Renal cortex interstitium (tissue), 15 donors: ENCODE data around the gene PNPLA5. TPM values are rescaled to one million over a fixed set of nuclear protein-coding genes. Genes with fewer than 3 reads are reported as not detected.

Experiments
- DNase-seq, 11 donors: peaks; one replicate each; pipeline ENCODE4 v3.0.0-alpha.2; 2013; ENCODE audit warnings: low read depth in 9 of 11, low spot score in 4 of 11; ENCODE audit errors: extremely low read depth in 1 of 11
- long read RNA-seq, 16 experiments: transcript quantifications; one replicate each; lab custom pipeline, GENCODE V29; 2026
- polyA plus RNA-seq, 3 donors: library from polyadenylated mRNA; unstranded; fragments of 120-200 nt; gene quantifications; one replicate each; pipeline ENCODE4 v1.2.1, GENCODE V29; 2013; ENCODE audit not compliant: insufficient read length in 3 of 3

The PNPLA5 gene
- under 1 TPM in 2 of 3 donors, not detected in 1; 0.07 to 0.18 TPM for polyA plus RNA-seq
- long read RNA-seq, donor 1: 0 reads
- long read RNA-seq, donor 2: 0 reads
- long read RNA-seq, donor 3: 0 reads
- long read RNA-seq, donor 4: 0 reads
- long read RNA-seq, donor 5: 0 reads
- long read RNA-seq, donor 6: 0 reads
- long read RNA-seq, donor 7: 0 reads
- long read RNA-seq, donor 8: 0 reads
- long read RNA-seq, donor 9: 0 reads
- long read RNA-seq, donor 10: 0 reads
- long read RNA-seq, donor 11: 0 reads
- long read RNA-seq, donor 12: 0 reads
- long read RNA-seq, donor 13: 0 reads
- long read RNA-seq, donor 14: 0 reads
- long read RNA-seq, donor 15: 0 reads
- long read RNA-seq, donor 16: 0 reads

- DNase-seq: no peak
Observed at GRCh38 chr22:43891360-43892182, at the start of gene PNPLA5. PNPLA5 (minus strand) TSS chr22:43892013; CDS start chr22:43891880, 133 bp downstream.

DNA sequence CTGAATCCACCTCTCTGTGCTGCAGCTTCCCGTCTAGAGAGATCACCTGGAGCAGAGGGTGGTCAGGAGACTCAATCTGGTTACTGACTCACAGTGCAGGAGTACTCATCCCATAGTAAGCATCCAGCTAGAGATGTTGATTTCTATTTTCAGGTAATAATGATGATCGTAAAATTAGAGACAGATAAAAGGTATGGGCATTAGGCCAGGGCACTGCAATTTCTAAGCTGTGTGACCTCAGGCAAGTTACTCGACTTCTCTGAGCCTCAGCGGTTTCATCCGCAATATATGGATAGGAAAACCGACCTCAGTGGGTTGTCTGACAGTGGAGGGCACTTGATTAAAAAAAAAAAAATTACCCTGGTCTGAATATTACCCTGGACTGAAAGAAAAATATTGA, 49.6 kb upstream of the PNPLA5 start:
- DNase-seq: no peak

- no peak for DNase-seq
Observed at GRCh38 chr22:43931771-43932170, 40.0 kb upstream of the PNPLA5 start.

GRCh38 chr22:43928908-43929307, 37.1 kb upstream of the PNPLA5 start:
- no peak for DNase-seq

DNA sequence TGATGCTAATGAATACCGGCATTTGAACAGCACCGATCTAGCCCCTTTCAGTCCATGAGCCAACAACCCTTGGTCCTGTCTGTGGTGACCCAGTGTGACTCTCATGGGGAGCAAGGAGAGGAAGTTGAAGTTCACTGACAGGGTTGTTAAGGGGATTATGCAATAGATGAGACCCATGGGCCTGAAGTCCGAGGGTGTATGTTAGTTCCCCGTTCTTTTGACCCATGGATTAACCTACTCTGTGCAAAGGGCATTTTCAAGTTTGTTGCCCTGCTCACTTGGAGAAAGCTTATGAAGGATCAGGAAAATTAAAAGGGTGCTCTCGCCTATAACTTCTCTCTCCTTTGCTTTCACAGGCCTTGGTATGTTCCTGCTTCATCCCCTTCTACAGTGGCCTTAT, 36.7 kb upstream of the PNPLA5 start:
- DNase-seq: no peak

GRCh38 chr22:43926349-43926710, 34.5 kb upstream of the PNPLA5 start:
- no peak for DNase-seq

DNA sequence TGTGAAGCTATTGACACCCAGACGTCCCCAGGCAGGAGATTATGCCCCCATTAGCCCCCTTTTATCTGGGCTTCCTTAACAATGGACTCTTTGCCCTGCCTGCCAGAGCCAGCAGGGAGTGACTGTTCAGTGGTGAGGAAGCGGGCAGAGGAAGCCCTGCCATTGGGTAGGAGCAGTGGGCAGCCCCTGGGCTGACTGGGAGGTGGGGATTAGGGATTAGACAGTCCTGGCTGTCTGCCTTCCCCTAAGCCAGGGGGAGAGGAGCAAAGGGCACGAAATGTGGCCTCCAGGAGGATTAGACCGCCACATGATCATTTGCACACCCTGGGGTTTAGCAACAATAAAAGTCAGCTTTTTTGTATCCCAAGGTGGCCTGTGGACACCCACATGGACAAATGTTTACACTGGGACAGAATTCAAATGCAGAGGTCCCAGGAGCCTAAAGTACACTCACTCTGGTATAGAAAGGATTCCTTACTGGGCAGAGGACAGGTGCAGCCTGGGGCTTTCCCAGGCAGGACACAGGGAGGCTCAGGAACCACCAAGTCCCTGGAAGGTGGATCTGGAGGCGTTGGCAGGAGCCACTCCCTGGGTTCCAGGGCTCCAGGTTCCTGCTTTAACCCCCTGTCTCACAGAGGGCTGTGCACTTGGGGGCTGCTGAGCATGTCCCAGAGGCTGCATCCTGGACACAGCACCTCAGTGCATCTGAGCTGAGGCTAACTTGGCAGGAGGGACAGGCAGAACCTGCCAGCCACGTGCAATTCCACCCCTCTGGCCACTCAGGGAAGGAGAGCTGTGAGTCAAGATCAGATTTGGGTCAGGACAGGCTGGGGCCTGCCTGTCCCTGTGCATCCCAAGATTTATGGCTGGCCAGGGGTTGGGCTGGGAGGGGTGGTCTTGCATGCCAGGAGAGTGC, 33.9 kb upstream of the PNPLA5 start:
- DNase-seq: no peak

- DNase-seq: no peak
Observed at GRCh38 chr22:43924877-43925276, 33.1 kb upstream of the PNPLA5 start.

- DNase-seq: peak; percentile 61 to 89 (median 87)
Observed at GRCh38 chr22:43923631-43924464, 32.0 kb upstream of the PNPLA5 start, which contains the start of gene PNPLA3. PNPLA3 (plus strand) TSS chr22:43923805; CDS start chr22:43923912, 107 bp downstream.

DNA sequence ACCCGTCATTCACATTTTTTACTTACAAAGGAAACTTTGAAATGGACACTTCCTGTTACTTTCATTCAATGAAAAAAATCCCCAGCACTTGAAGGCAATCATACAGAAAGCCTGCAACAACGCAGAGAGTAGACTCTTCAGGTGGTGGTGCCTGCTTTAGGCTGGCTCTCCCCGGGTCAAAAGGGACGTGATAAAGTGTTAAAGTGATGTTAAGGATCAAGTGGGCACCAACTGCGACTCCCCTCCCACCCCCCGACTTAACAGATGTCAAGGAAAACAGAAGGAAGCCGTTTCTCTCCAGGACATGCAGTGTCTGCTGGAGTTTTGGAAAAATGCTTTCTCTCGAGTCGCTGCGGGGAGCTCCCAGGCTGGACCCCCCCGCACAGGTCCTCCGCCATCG, 31.4 kb upstream of the PNPLA5 start:
- DNase-seq: peak in 4 of 11 donors; percentile 4 to 18 (median 16)

DNA sequence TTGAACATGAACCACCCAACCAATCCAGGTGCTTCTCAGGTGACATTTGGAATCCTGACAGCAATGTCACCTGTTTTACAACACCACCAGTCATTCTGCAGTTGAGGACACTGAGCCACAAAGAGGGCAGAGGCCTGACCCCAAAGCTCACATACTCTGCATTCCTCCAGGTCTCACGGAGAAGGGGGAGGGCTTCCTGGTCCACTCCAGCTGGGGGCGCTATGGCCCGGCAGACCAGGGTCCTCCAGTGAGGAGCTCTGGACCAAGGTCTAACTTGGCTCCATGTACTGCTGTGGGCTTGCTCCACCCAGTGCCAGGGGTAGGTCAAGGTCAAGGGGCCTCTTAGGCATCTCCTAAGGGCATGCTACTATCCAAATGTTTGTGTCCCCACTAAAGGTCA, 30.3 kb upstream of the PNPLA5 start:
- no peak for DNase-seq

GRCh38 chr22:43921370-43921769, 29.6 kb upstream of the PNPLA5 start:
- no peak for DNase-seq

DNA sequence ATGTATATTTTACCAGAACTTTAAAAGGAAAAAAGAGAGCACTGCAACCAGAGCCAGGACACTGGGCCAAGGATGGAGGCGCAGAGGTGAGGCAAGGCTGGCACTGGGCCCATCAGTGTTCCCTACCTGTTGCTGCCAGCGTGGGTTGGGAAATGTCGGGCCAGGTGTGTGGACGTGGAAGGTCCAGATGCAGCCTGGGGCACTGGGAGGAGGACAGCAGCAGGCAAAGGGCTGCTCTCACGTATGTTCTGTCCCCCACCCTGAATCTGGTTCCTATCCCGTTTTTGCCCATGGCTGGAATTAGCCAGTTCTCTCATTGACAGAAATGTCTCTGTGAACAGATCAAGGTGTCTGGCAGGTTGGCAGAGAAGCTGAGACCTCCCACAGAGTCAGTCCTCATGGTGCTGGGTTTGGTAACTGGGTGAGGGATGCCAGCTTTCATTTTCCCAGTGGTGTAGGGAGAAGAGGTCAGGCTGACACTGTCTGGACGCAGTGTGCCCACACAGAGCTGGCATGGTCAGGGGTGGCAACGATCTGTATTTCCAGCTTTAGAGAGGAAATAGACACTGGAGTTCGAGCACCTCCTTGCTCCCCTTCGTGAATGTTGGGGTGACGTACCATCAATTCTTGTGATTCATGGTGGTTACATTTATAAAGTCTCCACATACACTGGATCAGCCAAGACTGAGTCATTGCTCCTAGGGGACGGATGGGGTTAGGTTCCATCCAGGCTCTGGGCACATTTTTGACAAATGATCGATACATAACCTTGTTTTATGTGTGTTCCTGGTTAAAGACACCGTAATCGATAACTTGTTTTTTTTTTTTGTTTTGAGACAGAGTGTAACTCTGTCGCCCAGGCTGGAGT, 27.5 kb upstream of the PNPLA5 start:
- DNase-seq: no peak

- DNase-seq: no peak
Observed at GRCh38 chr22:43917521-43917920, 25.7 kb upstream of the PNPLA5 start.

GRCh38 chr22:43911351-43911750, 19.5 kb upstream of the PNPLA5 start:
- DNase-seq: no peak

DNA sequence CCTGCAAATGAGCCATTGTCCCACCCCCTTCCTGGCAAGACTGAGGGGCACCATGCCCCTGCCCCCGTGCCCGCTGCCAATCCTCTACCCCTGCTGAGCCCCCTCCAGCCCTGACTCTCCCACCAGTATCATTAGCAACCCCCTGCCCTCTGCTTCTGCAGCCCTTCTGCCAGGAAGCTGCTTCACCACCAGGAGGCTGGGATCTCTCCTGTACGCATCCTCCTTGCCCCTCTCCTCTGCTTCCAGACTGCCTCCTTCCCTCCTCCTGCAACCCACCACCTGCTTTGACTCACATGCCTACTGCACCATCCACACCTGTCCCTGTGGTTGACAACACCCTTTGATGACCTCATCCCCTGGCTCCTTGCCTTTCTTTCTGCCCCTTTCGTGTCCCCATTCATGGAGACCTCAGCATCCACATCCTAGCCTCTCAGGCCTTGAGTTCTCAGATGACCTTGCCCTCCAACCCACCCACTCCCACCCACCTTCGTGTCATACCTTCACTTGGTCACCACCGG, 18.4 kb upstream of the PNPLA5 start:
- DNase-seq: no peak

DNA sequence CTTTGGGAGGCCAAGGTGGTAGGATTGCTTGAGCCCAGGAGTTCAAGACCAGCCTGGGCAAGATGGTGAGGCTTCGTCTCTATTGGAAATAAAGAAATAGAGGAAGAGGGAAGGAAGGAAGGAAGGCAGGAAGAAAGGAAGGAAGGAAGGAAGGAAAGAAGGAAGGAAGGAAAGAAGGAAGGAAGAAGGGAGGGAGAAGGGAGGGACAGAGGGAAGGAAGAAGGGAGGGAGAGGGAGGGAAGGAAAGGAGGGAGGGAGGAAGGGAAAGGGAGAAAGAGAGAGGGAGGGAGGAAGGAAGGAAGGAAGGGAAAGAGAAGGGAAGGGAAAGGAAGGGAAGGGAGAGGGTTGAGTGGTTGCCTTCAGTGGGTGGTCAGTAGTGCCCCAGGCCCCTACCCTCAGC, 17.9 kb upstream of the PNPLA5 start:
- DNase-seq: no peak
